GM23338 (cell line): ENCODE data around the gene CTAGE9. TPM values are rescaled to one million over a fixed set of nuclear protein-coding genes. Genes with fewer than 3 reads are reported as not detected.

Experiments
- POLR2AphosphoS5 ChIP-seq: IDR thresholded peaks from 2 replicates; pipeline ENCODE4 v1.6.1; 2016; ENCODE audit warnings: antibody characterized with exemption, low read depth
- REST ChIP-seq: IDR thresholded peaks from one replicate; pipeline ENCODE4 v1.6.1; 2018; ENCODE audit warnings: antibody characterized with exemption; ENCODE audit not compliant: unreplicated experiment
- ZNF114 ChIP-seq: fragments of 250-450 bp; sonication (Bioruptor Pico); IDR thresholded peaks from 2 replicates; pipeline ENCODE4 v1.5.0; 2020; ENCODE audit warnings: mild to moderate bottlenecking, moderate library complexity
- ZNF331 ChIP-seq: fragments of 250-450 bp; sonication (Bioruptor Pico); IDR thresholded peaks from 2 replicates; pipeline ENCODE4 v1.5.0; 2020; ENCODE audit warnings: low read depth, mild to moderate bottlenecking, moderate library complexity
- ZNF462 ChIP-seq: fragments of 250-450 bp; sonication (Bioruptor Pico); IDR thresholded peaks from 2 replicates; pipeline ENCODE4 v1.5.0; 2020; ENCODE audit warnings: mild to moderate bottlenecking, moderate library complexity
- polyA plus RNA-seq: library from polyadenylated mRNA; unstranded; fragments of >200 nt; fragmentation: Nextera tagmentation; extraction: Ambion mirVana; gene quantifications from 2 replicates; pipeline ENCODE4 v1.2.1, GENCODE V29; 2016
- total RNA-seq: library from RNA; depleted of rRNA; stranded (reverse); fragments of >200 nt; shearing (Covaris generic); gene quantifications from 2 replicates; pipeline ENCODE4 v1.2.3, GENCODE V29; 2014

CTAGE9 gene
- total and polyA plus RNA-seq, 2 experiments from 2014 or later: 0.10 to 0.13 TPM

GRCh38 chr6:131733376-131734016 is 22.7 kb upstream of the CTAGE9 start (continued):
- no peak for TF ChIP-seq ZNF462 (CRISPR knock-in tag)
- TF ChIP-seq ZNF114: no peak
- TF ChIP-seq REST: no peak
- no peak for TF ChIP-seq POLR2AphosphoS5
- no peak for TF ChIP-seq ZNF331 (CRISPR knock-in tag)
